ENCODE results near the gene KCNE4.

The KCNE4 gene

GRCh38 chr2:223040527-223040926, 11.5 kb upstream of the KCNE4 start:
- in situ Hi-C loops (cut with MboI; ENCODE audit: low sequenced_read_pairs) = no loop called here

GRCh38 chr2:223041527-223042109, 10.4 kb upstream of the KCNE4 start:
- in situ Hi-C loops (cut with MboI; ENCODE audit: low sequenced_read_pairs) = no loop called here

GRCh38 chr2:223042284-223042683, 9.7 kb upstream of the KCNE4 start:
- in situ Hi-C loops (cut with MboI; ENCODE audit: low sequenced_read_pairs) = no loop called here

GRCh38 chr2:223042704-223043118, 9.3 kb upstream of the KCNE4 start:
- in situ Hi-C loops (cut with MboI; ENCODE audit: low sequenced_read_pairs) = no loop called here

- in situ Hi-C loops (cut with MboI; ENCODE audit: low sequenced_read_pairs) = no loop called here
These were observed 8.6 kb upstream of the KCNE4 start for GRCh38 chr2:223043164-223043941.

- in situ Hi-C loops (cut with MboI; ENCODE audit: low sequenced_read_pairs) = no loop called here
These were observed 7.7 kb upstream of the KCNE4 start for GRCh38 chr2:223044092-223044836.

GRCh38 chr2:223044916-223045700, 6.9 kb upstream of the KCNE4 start:
- in situ Hi-C loops (cut with MboI; ENCODE audit: low sequenced_read_pairs) = no loop called here

- in situ Hi-C loops (cut with MboI; ENCODE audit: low sequenced_read_pairs) = no loop called here
These were observed 5.4 kb upstream of the KCNE4 start for GRCh38 chr2:223046470-223047040.

GRCh38 chr2:223047260-223047761, 4.7 kb upstream of the KCNE4 start:
- in situ Hi-C loops (cut with MboI; ENCODE audit: low sequenced_read_pairs) = no loop called here

- in situ Hi-C loops (cut with MboI; ENCODE audit: low sequenced_read_pairs) = no loop called here
These were observed 3.5 kb upstream of the KCNE4 start for GRCh38 chr2:223048519-223048918.

GRCh38 chr2:223049356-223049755, 2.6 kb upstream of the KCNE4 start:
- in situ Hi-C loops (cut with MboI; ENCODE audit: low sequenced_read_pairs) = no loop called here

GRCh38 chr2:223050188-223050587, 1.8 kb upstream of the KCNE4 start:
- in situ Hi-C loops (cut with MboI; ENCODE audit: low sequenced_read_pairs) = no loop called here

GRCh38 chr2:223050900-223051504, 988 bp upstream of the KCNE4 start:
- in situ Hi-C loops (cut with MboI; ENCODE audit: low sequenced_read_pairs) = no loop called here

- in situ Hi-C loops (cut with MboI; ENCODE audit: low sequenced_read_pairs) = no loop called here
These were observed 826 bp downstream of the KCNE4 start for GRCh38 chr2:223052548-223053483.

GRCh38 chr2:223053484-223054192, 1.6 kb downstream of the KCNE4 start:
- in situ Hi-C loops (cut with MboI; ENCODE audit: low sequenced_read_pairs) = no loop called here

- in situ Hi-C loops (cut with MboI; ENCODE audit: low sequenced_read_pairs) = no loop called here
These were observed 2.3 kb downstream of the KCNE4 start for GRCh38 chr2:223054193-223054781.

GRCh38 chr2:223055140-223055539, 3.1 kb downstream of the KCNE4 start:
- in situ Hi-C loops (cut with MboI; ENCODE audit: low sequenced_read_pairs) = no loop called here

GRCh38 chr2:223055836-223056235, 3.8 kb downstream of the KCNE4 start:
- in situ Hi-C loops (cut with MboI; ENCODE audit: low sequenced_read_pairs) = no loop called here
